Esophagus squamous epithelium (tissue), 4 donors: ENCODE measurements around the gene TMEM132D.

Experiments used
- POLR2A ChIP-seq, 4 donors: fragments of 450-650 bp; IDR thresholded peaks; one replicate each; pipeline ENCODE4 v1.6.1; 2017; ENCODE audit warnings: antibody characterized with exemption in 4 of 4, mild to moderate bottlenecking in 4 of 4, moderate library complexity in 3 of 4
- TF ChIP-seq, protein P1 (sequence below), 6 experiments: fragments of 450-650 bp in 4 of 6; fragments of 200-600 bp in 2 of 6; sonication (generic) in 2 of 6; IDR thresholded peaks; one replicate each; pipeline ENCODE4 v1.5.1; 2016 to 2019; ENCODE audit warnings: antibody characterized with exemption in 6 of 6, mild to moderate bottlenecking in 4 of 6, moderate library complexity in 4 of 6

- TF ChIP-seq, protein P1, sequence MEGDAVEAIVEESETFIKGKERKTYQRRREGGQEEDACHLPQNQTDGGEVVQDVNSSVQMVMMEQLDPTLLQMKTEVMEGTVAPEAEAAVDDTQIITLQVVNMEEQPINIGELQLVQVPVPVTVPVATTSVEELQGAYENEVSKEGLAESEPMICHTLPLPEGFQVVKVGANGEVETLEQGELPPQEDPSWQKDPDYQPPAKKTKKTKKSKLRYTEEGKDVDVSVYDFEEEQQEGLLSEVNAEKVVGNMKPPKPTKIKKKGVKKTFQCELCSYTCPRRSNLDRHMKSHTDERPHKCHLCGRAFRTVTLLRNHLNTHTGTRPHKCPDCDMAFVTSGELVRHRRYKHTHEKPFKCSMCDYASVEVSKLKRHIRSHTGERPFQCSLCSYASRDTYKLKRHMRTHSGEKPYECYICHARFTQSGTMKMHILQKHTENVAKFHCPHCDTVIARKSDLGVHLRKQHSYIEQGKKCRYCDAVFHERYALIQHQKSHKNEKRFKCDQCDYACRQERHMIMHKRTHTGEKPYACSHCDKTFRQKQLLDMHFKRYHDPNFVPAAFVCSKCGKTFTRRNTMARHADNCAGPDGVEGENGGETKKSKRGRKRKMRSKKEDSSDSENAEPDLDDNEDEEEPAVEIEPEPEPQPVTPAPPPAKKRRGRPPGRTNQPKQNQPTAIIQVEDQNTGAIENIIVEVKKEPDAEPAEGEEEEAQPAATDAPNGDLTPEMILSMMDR (IDR thresholded peaks at IDR 0.05), result no peak
- TF ChIP-seq POLR2A (IDR thresholded peaks at IDR 0.05), result no peak
These were observed 723.8 kb downstream of the TMEM132D start for GRCh38 chr12:129179941-129180553.
